ENCODE results near the gene CPNE1.

The CPNE1 gene

GRCh38 chr20:35598476-35598875 lies 66.2 kb downstream of the CPNE1 start:
- H3K27ac ChIP-seq (ENCODE audit: low read depth, low read length, severe bottlenecking), result no peak overlapping the region
- no peak overlapping the region for H3K4me3 ChIP-seq (ENCODE audit: extremely low read depth, insufficient read depth, low read length, poor library complexity, severe bottlenecking)
- no peaks in the 10 kb centered on the region for H3K4me1 ChIP-seq (ENCODE audit: control insufficient read depth, insufficient read depth, low read length, poor library complexity, severe bottlenecking)
- H3K9me3 ChIP-seq (ENCODE audit: control insufficient read depth, low read length), result no peaks in the 10 kb centered on the region
- no peaks in the 10 kb centered on the region for H3K36me3 ChIP-seq (ENCODE audit: control insufficient read depth, insufficient read depth, low read length)
- 81 to 88% methylated on average over 4 to 7 of the region's 7 CpGs for WGBS, 2 experiments (ENCODE audit: insufficient coverage in 2 of 2)

GRCh38 chr20:35597186-35597585 lies 67.5 kb downstream of the CPNE1 start:
- H3K9me3 ChIP-seq (ENCODE audit: control insufficient read depth, low read length), result no peaks in the 10 kb centered on the region
- H3K36me3 ChIP-seq (ENCODE audit: control insufficient read depth, insufficient read depth, low read length), result no peaks in the 10 kb centered on the region
- WGBS, 2 experiments (ENCODE audit: insufficient coverage in 2 of 2), result no CpG with 5 or more reads among the region's 2 CpGs
- no peaks in the 10 kb centered on the region for H3K4me1 ChIP-seq (ENCODE audit: control insufficient read depth, insufficient read depth, low read length, poor library complexity, severe bottlenecking)
- H3K4me3 ChIP-seq (ENCODE audit: extremely low read depth, insufficient read depth, low read length, poor library complexity, severe bottlenecking), result no peak overlapping the region
- no peak overlapping the region for H3K27ac ChIP-seq (ENCODE audit: low read depth, low read length, severe bottlenecking)

- Histone ChIP-seq H3K4me1 (ENCODE audit: control insufficient read depth, insufficient read depth, low read length, poor library complexity, severe bottlenecking) (no peaks in the 10 kb centered on the region), H3K27ac (ENCODE audit: low read depth, low read length, severe bottlenecking) (no peak overlapping the region), H3K9me3 (ENCODE audit: control insufficient read depth, low read length) (no peaks in the 10 kb centered on the region), H3K4me3 (ENCODE audit: extremely low read depth, insufficient read depth, low read length, poor library complexity, severe bottlenecking) (no peak overlapping the region), H3K36me3 (ENCODE audit: control insufficient read depth, insufficient read depth, low read length) (no peaks in the 10 kb centered on the region)
- 80 to 89% methylated on average over 7 of the region's 7 CpGs for WGBS, 2 experiments (ENCODE audit: insufficient coverage in 2 of 2)
Measured at GRCh38 chr20:35595901-35596300, 68.8 kb downstream of the CPNE1 start.

- Histone ChIP-seq H3K4me1 (ENCODE audit: control insufficient read depth, insufficient read depth, low read length, poor library complexity, severe bottlenecking) (no peaks in the 10 kb centered on the region), H3K9me3 (ENCODE audit: control insufficient read depth, low read length) (no peaks in the 10 kb centered on the region), H3K27ac (ENCODE audit: low read depth, low read length, severe bottlenecking) (no peak overlapping the region), H3K36me3 (ENCODE audit: control insufficient read depth, insufficient read depth, low read length) (no peaks in the 10 kb centered on the region), H3K4me3 (ENCODE audit: extremely low read depth, insufficient read depth, low read length, poor library complexity, severe bottlenecking) (no peak overlapping the region)
- 93 to 94% methylated on average over 12 to 13 of the region's 17 CpGs for whole genome bisulfite sequencing, 2 experiments (ENCODE audit: insufficient coverage in 2 of 2)
Measured at GRCh38 chr20:35595456-35595855, 69.2 kb downstream of the CPNE1 start.

- Histone ChIP-seq H3K27ac (ENCODE audit: low read depth, low read length, severe bottlenecking) (no peak overlapping the region), H3K36me3 (ENCODE audit: control insufficient read depth, insufficient read depth, low read length) (no peaks in the 10 kb centered on the region), H3K4me1 (ENCODE audit: control insufficient read depth, insufficient read depth, low read length, poor library complexity, severe bottlenecking) (no peaks in the 10 kb centered on the region), H3K4me3 (ENCODE audit: extremely low read depth, insufficient read depth, low read length, poor library complexity, severe bottlenecking) (no peak overlapping the region), H3K9me3 (ENCODE audit: control insufficient read depth, low read length) (no peaks in the 10 kb centered on the region)
- 0 to 71% methylated on average over 1 to 2 of the region's 2 CpGs for WGBS, 2 experiments (ENCODE audit: insufficient coverage in 2 of 2)
Measured at GRCh38 chr20:35592339-35592974, 72.2 kb downstream of the CPNE1 start.

- Histone ChIP-seq H3K9me3 (ENCODE audit: control insufficient read depth, low read length) (no peaks in the 10 kb centered on the region), H3K4me3 (ENCODE audit: extremely low read depth, insufficient read depth, low read length, poor library complexity, severe bottlenecking) (no peak overlapping the region), H3K4me1 (ENCODE audit: control insufficient read depth, insufficient read depth, low read length, poor library complexity, severe bottlenecking) (peaks cover 2% of the 10 kb centered on the region), H3K36me3 (ENCODE audit: control insufficient read depth, insufficient read depth, low read length) (no peaks in the 10 kb centered on the region), H3K27ac (ENCODE audit: low read depth, low read length, severe bottlenecking) (no peak overlapping the region)
- WGBS, 2 experiments (ENCODE audit: insufficient coverage in 2 of 2), result 95 to 96% methylated on average over 10 to 13 of the region's 14 CpGs
Measured at GRCh38 chr20:35588397-35588796, 76.3 kb downstream of the CPNE1 start.

GRCh38 chr20:35587436-35587835 lies 77.3 kb downstream of the CPNE1 start:
- no peaks in the 10 kb centered on the region for H3K9me3 ChIP-seq (ENCODE audit: control insufficient read depth, low read length)
- H3K36me3 ChIP-seq (ENCODE audit: control insufficient read depth, insufficient read depth, low read length), result no peaks in the 10 kb centered on the region
- WGBS, 2 experiments (ENCODE audit: insufficient coverage in 2 of 2), result 100% methylated on average over 1 of the region's 2 CpGs; no CpG with 5 or more reads in 1 of the 2 experiments
- peaks cover 2% of the 10 kb centered on the region for H3K4me1 ChIP-seq (ENCODE audit: control insufficient read depth, insufficient read depth, low read length, poor library complexity, severe bottlenecking)
- H3K4me3 ChIP-seq (ENCODE audit: extremely low read depth, insufficient read depth, low read length, poor library complexity, severe bottlenecking), result no peak overlapping the region
- H3K27ac ChIP-seq (ENCODE audit: low read depth, low read length, severe bottlenecking), result no peak overlapping the region

GRCh38 chr20:35586751-35587425 lies 77.8 kb downstream of the CPNE1 start:
- peaks cover 2% of the 10 kb centered on the region for H3K4me1 ChIP-seq (ENCODE audit: control insufficient read depth, insufficient read depth, low read length, poor library complexity, severe bottlenecking)
- H3K9me3 ChIP-seq (ENCODE audit: control insufficient read depth, low read length), result no peaks in the 10 kb centered on the region
- WGBS, 2 experiments (ENCODE audit: insufficient coverage in 2 of 2), result 96% methylated on average over 5 of the region's 6 CpGs

GRCh38 chr20:35583636-35584560 lies 80.8 kb downstream of the CPNE1 start:
- no peaks in the 10 kb centered on the region for H3K9me3 ChIP-seq (ENCODE audit: control insufficient read depth, low read length)
- H3K27ac ChIP-seq (ENCODE audit: low read depth, low read length, severe bottlenecking), result no peak overlapping the region
- no peak overlapping the region for H3K4me3 ChIP-seq (ENCODE audit: extremely low read depth, insufficient read depth, low read length, poor library complexity, severe bottlenecking)
- peaks cover 2% of the 10 kb centered on the region for H3K4me1 ChIP-seq (ENCODE audit: control insufficient read depth, insufficient read depth, low read length, poor library complexity, severe bottlenecking)
- H3K36me3 ChIP-seq (ENCODE audit: control insufficient read depth, insufficient read depth, low read length), result no peaks in the 10 kb centered on the region
- WGBS, 2 experiments (ENCODE audit: insufficient coverage in 2 of 2), result 94% methylated on average over 11 to 17 of the region's 18 CpGs

More at GRCh38 chr20:35586751-35587425, 77.8 kb downstream of the CPNE1 start:
- no peak overlapping the region for H3K4me3 ChIP-seq (ENCODE audit: extremely low read depth, insufficient read depth, low read length, poor library complexity, severe bottlenecking)
- H3K36me3 ChIP-seq (ENCODE audit: control insufficient read depth, insufficient read depth, low read length), result no peaks in the 10 kb centered on the region
- no peak overlapping the region for H3K27ac ChIP-seq (ENCODE audit: low read depth, low read length, severe bottlenecking)

- Histone ChIP-seq H3K27ac (ENCODE audit: low read depth, low read length, severe bottlenecking) (no peak overlapping the region), H3K4me3 (ENCODE audit: extremely low read depth, insufficient read depth, low read length, poor library complexity, severe bottlenecking) (no peak overlapping the region), H3K9me3 (ENCODE audit: control insufficient read depth, low read length) (no peaks in the 10 kb centered on the region), H3K4me1 (ENCODE audit: control insufficient read depth, insufficient read depth, low read length, poor library complexity, severe bottlenecking) (peaks cover 2% of the 10 kb centered on the region), H3K36me3 (ENCODE audit: control insufficient read depth, insufficient read depth, low read length) (no peaks in the 10 kb centered on the region)
- WGBS, 2 experiments (ENCODE audit: insufficient coverage in 2 of 2), result 84 to 90% methylated on average over 8 to 12 of the region's 12 CpGs
Measured at GRCh38 chr20:35582741-35583404, 81.8 kb downstream of the CPNE1 start.
